SH-SY5Y (cell line): ENCODE results near the gene IMMP2L.

Source experiments
- GATA2 ChIP-seq: IDR thresholded peaks from 2 replicates; pipeline ENCODE4 v1.6.1; 2011; ENCODE audit warnings: mild to moderate bottlenecking, low read depth, low read length
- GATA3 ChIP-seq: IDR thresholded peaks from 2 replicates; pipeline ENCODE4 v1.6.1; 2011; ENCODE audit warnings: low read depth, mild to moderate bottlenecking, low read length, moderate library complexity

GRCh38 chr7:111370002-111370401, 192.3 kb downstream of the IMMP2L start:
- TF ChIP-seq GATA2 (no peak), GATA3 (no peak)
